GM20000 (cell line): ENCODE results near the gene CHMP1B.

Source experiments
- DNase-seq: peaks from one replicate; pipeline ENCODE4 v3.0.0; 2012; ENCODE audit warnings: low spot score
- TF ChIP-seq, protein P1 (sequence below): IDR thresholded peaks from 2 replicates; pipeline ENCODE4 v1.5.1; 2012; ENCODE audit warnings: mild to moderate bottlenecking, control low read depth; ENCODE audit errors: extremely low read depth, missing control alignments

The CHMP1B gene

DNA sequence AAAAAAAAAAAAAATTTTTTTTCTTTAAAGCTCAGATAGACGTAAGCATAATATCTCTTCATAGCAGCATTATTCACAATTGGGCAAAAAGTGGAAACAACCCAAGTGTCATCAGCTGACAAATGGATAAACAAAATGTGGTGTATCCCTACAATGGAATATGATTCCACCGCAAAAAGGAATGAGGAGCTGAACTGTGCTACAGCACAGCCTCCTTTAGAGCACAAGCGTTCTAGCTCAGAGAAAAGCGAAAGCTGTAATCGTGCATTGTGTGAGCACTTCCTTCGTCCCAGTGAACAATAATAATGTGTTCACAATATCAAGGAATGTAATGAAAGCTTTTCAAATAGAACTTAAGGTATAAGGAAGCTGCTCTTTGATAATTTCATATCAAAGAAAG, 11.7 kb upstream of the CHMP1B start:
- DNase-seq = no peak
- TF ChIP-seq, protein P1, sequence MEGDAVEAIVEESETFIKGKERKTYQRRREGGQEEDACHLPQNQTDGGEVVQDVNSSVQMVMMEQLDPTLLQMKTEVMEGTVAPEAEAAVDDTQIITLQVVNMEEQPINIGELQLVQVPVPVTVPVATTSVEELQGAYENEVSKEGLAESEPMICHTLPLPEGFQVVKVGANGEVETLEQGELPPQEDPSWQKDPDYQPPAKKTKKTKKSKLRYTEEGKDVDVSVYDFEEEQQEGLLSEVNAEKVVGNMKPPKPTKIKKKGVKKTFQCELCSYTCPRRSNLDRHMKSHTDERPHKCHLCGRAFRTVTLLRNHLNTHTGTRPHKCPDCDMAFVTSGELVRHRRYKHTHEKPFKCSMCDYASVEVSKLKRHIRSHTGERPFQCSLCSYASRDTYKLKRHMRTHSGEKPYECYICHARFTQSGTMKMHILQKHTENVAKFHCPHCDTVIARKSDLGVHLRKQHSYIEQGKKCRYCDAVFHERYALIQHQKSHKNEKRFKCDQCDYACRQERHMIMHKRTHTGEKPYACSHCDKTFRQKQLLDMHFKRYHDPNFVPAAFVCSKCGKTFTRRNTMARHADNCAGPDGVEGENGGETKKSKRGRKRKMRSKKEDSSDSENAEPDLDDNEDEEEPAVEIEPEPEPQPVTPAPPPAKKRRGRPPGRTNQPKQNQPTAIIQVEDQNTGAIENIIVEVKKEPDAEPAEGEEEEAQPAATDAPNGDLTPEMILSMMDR = no peak

DNA sequence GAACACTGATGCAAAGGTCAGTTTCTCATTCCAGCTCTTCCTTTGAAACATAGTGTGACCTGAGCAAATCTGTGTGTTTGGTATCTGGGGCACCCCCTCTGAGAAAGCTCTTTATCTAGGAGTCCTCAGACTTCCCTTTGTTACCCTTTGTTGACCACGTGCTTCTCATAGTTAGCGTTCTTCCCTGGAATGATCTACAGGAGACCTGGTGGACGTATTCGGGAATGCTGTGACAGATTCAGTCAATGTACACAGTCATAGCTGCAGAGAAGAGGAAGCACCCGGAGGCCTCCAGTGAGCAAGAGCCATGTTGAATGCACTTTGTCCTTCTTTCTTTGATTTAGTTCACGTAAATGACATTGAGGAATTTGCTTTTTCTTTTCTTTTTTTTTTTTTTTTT, 10.7 kb upstream of the CHMP1B start:
- TF ChIP-seq, protein P1 = no peak
- no peak for DNase-seq

DNA sequence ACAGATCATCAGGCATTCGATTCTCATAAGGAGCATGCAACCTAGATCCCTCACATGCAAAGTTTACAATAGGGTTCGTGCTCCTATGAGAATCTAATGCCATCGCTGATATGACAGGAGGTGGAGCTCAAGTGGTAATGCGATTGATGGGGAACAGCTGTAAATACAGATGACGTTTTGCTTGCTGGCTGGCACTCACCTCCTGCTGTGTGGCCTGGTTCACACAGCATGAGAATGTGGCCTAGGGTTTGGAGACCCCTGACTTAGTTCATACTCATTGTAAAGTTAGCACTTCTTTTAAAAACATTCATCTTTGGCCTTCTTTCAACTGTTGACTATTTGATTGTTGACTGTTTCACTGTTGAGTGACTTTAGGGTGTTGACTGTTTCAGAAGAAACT, 8.7 kb upstream of the CHMP1B start:
- TF ChIP-seq, protein P1 = no peak
- no peak for DNase-seq

DNA sequence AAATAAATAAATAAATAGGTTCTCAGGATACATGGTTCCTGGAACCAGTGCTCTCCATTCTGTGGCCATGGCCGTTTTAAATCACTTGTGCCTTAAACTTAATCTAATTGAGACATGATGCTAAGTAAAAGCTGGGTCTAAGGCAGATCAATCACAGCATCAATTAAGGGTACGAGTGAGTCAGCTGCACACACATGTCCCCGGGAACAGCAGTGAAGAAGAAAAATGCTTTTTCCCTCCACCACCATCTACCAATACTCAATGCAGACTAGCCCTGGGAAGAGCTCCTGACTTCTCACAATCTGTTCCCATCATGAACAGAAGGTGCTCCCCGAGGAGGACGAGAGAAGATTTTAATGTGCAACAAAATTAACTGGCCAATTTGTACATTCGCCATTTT, 6.8 kb upstream of the CHMP1B start:
- TF ChIP-seq, protein P1 = no peak
- no peak for DNase-seq

DNA sequence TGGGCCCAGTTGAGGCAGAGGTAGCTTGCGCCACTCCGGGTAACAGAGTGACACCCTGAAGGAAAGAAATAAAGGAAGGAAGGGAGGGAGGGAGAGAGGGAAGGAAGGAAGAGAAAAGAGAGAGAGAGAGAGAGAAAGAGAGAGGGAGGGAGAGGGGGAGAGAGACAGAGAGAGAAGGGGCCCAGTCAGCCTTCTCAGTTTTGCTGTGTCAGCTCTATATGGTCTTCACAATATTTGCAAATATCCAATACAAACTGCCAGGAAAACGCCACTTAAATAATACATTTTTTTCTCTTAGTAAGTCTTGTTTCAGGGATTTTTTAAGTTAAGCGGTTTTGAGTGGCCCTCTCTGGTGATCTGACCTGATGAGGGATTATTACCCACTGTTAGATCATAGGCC, 5.6 kb upstream of the CHMP1B start:
- DNase-seq = no peak
- TF ChIP-seq, protein P1 = no peak

DNA sequence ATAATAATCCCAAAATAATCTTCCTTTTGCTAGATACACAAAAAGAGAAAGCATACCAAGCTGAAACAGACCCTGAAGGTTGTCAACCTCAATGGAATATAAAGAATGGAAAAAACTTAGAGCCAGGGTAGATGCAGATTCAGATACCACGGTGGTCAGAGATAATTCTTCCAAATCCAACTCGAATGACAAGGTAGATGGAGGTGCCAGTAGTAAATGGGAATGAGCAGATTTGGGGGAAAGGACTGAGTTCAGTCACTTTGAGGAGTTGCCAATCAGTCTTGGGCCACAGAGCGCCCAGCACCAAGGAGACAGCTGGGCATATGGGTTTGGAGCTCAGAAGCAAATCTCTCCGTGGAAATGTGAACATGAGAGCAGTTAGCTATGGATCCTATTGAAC, 3.4 kb upstream of the CHMP1B start:
- no peak for DNase-seq
- TF ChIP-seq, protein P1 = no peak

DNA sequence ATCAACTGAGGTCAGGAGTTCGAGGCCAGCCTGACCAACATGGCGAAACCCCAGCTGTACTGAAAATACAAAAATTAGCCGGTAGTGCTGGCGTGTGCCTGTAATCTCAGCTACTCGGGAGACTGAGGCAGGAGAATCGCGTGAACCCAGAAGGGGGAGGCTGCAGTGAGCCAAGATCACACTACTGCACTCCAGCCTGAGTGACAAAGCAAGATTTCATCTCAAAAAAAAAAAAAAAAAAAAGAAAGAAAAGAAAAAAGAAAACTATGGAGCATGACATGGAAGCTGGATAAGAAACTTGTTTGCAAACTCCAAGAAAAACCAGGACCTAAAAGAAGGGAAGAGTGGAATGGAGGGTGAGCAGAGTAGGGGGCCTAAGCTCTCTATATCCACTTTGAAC, 1.9 kb upstream of the CHMP1B start:
- TF ChIP-seq, protein P1 = no peak
- DNase-seq = no peak
